Measurements from ENCODE around the gene CNTNAP5.

- no peak for TF ChIP-seq CEBPB (IDR thresholded peaks at IDR 0.05; ENCODE audit: low read depth, low read length)
- TF ChIP-seq MAX (IDR thresholded peaks at IDR 0.05), result no peak
- TF ChIP-seq SIRT6 (IDR thresholded peaks at IDR 0.05; ENCODE audit: low read length), result no peak
- TF ChIP-seq, protein P1, sequence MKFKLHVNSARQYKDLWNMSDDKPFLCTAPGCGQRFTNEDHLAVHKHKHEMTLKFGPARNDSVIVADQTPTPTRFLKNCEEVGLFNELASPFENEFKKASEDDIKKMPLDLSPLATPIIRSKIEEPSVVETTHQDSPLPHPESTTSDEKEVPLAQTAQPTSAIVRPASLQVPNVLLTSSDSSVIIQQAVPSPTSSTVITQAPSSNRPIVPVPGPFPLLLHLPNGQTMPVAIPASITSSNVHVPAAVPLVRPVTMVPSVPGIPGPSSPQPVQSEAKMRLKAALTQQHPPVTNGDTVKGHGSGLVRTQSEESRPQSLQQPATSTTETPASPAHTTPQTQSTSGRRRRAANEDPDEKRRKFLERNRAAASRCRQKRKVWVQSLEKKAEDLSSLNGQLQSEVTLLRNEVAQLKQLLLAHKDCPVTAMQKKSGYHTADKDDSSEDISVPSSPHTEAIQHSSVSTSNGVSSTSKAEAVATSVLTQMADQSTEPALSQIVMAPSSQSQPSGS (IDR thresholded peaks at IDR 0.05; ENCODE audit: low read length), result no peak
- no peak for TF ChIP-seq POLR2A (IDR thresholded peaks at IDR 0.05; ENCODE audit: control extremely low read depth in 1 of 2, low read depth in 2 of 2, low read length in 2 of 2)
- no peak for TF ChIP-seq POLR2AphosphoS5 (IDR thresholded peaks at IDR 0.05; ENCODE audit: low read depth, low read length)
- no peak for TF ChIP-seq POU5F1 (IDR thresholded peaks at IDR 0.05; ENCODE audit: low read depth, low read length)
- TF ChIP-seq CHD1 (IDR thresholded peaks at IDR 0.05; ENCODE audit: low read depth, low read length), result no peak
- no peak for TF ChIP-seq SP1 (IDR thresholded peaks at IDR 0.05; ENCODE audit: low read depth, low read length)
- TF ChIP-seq, protein P2, sequence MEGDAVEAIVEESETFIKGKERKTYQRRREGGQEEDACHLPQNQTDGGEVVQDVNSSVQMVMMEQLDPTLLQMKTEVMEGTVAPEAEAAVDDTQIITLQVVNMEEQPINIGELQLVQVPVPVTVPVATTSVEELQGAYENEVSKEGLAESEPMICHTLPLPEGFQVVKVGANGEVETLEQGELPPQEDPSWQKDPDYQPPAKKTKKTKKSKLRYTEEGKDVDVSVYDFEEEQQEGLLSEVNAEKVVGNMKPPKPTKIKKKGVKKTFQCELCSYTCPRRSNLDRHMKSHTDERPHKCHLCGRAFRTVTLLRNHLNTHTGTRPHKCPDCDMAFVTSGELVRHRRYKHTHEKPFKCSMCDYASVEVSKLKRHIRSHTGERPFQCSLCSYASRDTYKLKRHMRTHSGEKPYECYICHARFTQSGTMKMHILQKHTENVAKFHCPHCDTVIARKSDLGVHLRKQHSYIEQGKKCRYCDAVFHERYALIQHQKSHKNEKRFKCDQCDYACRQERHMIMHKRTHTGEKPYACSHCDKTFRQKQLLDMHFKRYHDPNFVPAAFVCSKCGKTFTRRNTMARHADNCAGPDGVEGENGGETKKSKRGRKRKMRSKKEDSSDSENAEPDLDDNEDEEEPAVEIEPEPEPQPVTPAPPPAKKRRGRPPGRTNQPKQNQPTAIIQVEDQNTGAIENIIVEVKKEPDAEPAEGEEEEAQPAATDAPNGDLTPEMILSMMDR (IDR thresholded peaks at IDR 0.05; ENCODE audit: control extremely low read depth in 1 of 3, insufficient read depth in 1 of 3, low read depth in 1 of 3, low read length in 3 of 3), result no peak
- no peak for TF ChIP-seq TAF1 (IDR thresholded peaks at IDR 0.05; ENCODE audit: low read depth, low read length)
- no peak for TF ChIP-seq SP2 (IDR thresholded peaks at IDR 0.05; ENCODE audit: low read length)
- TF ChIP-seq JUND (IDR thresholded peaks at IDR 0.05; ENCODE audit: low read length), result no peak
These were observed 6.2 kb upstream of the CNTNAP5 start for GRCh38 chr2:124018890-124019289.

Measured in H1 (cell line).